Measurements from ENCODE around the gene MRPS21.

- TF ChIP-seq SMARCC2 (IDR thresholded peaks at IDR 0.05; ENCODE audit: low read depth) = no peak
- TF ChIP-seq, protein P1, sequence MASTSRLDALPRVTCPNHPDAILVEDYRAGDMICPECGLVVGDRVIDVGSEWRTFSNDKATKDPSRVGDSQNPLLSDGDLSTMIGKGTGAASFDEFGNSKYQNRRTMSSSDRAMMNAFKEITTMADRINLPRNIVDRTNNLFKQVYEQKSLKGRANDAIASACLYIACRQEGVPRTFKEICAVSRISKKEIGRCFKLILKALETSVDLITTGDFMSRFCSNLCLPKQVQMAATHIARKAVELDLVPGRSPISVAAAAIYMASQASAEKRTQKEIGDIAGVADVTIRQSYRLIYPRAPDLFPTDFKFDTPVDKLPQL (IDR thresholded peaks at IDR 0.05; ENCODE audit: extremely low read depth, insufficient read length) = no peak
Measured at GRCh38 chr1:150269451-150269850, 24.2 kb upstream of the MRPS21 start.

Measured in K562 (cell line).